SKM-1 treated with dmso at 0.1 percent for 144 hours (cell line): ENCODE results near the gene GPX6.
"Not testable (repeated sequence)": the region's sequence is repeated elsewhere in the genome, so short reads cannot be mapped to it uniquely, and the experiment has no call there.

ENCODE experiments used
- DNase-seq: peaks from one replicate; lab custom pipeline; 2025; ENCODE audit not compliant: unreplicated experiment; lab: John Stamatoyannopoulos, UW

GPX6 gene, protein sequence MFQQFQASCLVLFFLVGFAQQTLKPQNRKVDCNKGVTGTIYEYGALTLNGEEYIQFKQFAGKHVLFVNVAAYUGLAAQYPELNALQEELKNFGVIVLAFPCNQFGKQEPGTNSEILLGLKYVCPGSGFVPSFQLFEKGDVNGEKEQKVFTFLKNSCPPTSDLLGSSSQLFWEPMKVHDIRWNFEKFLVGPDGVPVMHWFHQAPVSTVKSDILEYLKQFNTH

GRCh38 chr6:28515676-28516075 lies at the start of gene GPX6:
GPX6 (minus strand) TSS chr6:28515793; CDS start chr6:28515743, 50 bp downstream.
- no peak for DNase-seq

- no peak for DNase-seq
Observed at GRCh38 chr6:28563430-28564095, 48.0 kb upstream of the GPX6 start.

DNA sequence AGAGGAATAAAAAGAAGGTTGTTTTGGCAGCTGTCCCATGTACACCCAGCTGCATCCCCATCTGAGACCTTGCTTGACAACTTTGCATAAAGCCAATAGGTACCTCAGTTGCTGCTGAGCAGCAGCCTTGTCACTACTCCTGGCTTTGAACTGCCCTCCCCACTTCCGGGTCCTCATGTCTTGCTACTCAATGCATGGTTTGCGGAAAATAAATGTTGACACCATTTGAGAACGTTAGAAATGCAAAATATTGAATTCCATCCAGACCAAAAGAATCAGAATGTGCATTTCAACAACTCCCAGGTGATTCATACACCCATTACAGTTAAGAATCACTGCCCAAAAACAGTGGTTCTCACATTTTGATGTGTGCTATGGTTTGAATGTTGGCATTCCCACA lies 43.0 kb upstream of the GPX6 start:
- DNase-seq = no peak

- no peak for DNase-seq
Observed at GRCh38 chr6:28555136-28555535, 39.5 kb upstream of the GPX6 start.

DNA sequence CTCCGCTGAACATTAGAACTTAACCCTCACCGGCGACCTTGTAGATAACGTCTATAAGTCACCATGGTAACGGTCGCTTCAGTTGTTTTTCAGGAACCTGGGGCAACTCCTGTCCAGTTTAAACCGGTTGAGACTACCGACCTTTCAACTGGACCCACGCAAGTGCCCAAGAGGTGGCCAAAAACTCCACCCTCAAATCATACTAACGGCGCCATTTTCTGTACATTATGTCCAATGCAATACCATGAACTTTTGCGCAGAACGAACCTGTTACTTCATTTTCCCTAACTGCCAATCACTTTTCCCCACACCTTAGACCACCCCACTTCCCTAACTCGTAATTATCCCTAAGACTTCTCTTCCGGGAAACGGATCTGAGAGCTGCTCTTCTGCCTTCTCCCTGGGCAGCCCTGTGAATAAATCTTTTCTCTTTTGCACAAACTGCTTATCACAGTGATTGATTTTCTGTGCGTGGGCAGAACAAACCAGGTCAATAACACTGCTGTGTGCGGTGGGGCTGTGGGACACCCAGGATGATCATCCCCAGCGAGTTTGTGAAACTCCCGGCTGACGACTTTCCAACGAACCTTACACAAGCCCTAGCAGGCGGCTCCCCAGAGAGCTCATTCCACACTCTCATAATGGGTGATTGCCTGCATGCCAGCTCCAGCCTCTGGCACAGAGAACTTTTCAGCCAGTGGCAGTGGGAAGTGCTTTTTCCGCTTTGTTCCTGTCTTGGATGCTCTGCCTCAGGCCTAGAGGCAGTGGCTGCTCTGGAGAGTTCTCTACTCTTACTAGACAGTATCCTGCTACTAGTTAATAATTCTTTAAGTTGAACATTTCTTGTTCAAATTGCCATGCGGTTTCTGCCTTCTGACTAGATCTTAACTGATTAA lies 38.6 kb upstream of the GPX6 start:
- no peak for DNase-seq

DNA sequence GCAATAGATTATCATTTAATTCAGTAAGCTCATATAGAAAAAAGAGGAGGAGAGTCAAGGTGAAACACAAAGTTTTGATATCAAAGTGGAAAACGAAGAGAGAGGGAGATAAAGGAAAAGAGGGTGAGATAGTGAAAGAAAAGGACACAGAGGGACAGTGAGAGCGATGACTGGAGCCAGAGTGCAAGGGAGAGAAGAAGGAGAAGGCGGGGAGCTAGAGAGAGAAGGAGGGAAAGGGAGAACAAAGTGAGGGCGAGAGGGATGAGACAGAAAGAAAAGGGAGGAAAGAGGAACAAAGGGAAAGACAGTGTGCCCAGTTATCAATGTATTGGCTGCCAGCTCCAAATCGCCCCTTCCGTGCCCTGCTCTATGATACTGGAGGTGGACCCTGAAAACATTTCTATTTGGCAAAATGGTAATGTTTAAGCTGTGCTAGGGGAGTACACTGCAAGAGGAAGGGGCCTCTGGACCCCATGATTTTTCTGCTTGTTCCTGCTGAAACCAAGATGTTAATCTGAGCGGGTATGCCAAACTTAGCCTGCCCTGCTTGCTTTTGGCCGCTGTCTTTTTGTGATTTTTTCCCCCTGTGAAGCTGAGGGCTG lies 37.9 kb upstream of the GPX6 start:
- DNase-seq = no peak

- DNase-seq = no peak
Observed at GRCh38 chr6:28551891-28552666, 36.5 kb upstream of the GPX6 start.

- DNase-seq = not testable (repeated sequence)
Observed at GRCh38 chr6:28547003-28547402, 31.4 kb upstream of the GPX6 start.

DNA sequence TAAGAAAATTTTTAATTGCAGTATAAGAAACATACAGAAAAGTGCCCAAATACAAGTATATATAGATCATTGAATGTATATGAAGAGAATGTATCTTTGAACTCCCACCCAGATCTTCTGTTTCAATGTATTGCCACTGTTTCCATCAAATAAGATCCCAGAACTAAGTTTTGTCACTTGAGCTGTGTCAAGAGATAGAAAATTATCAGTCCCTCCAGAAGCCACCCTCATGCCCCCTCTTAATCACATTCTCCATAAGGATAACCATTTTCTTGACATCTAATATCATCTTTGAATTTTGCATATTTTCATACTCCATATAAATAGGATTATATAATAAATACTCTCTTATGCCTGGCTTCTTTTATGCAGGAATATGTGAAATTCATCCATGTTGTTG lies 30.4 kb upstream of the GPX6 start:
- no peak for DNase-seq

GRCh38 chr6:28543651-28544610 lies 28.3 kb upstream of the GPX6 start:
- peak; percentile 36 for DNase-seq

- peak; percentile 84 for DNase-seq
Observed at GRCh38 chr6:28542440-28543296, 27.1 kb upstream of the GPX6 start.

- no peak for DNase-seq
Observed at GRCh38 chr6:28541996-28542395, 26.4 kb upstream of the GPX6 start.

GRCh38 chr6:28537509-28538140 lies 22.0 kb upstream of the GPX6 start:
- no peak for DNase-seq

GRCh38 chr6:28537065-28537464 lies 21.5 kb upstream of the GPX6 start:
- DNase-seq = no peak

DNA sequence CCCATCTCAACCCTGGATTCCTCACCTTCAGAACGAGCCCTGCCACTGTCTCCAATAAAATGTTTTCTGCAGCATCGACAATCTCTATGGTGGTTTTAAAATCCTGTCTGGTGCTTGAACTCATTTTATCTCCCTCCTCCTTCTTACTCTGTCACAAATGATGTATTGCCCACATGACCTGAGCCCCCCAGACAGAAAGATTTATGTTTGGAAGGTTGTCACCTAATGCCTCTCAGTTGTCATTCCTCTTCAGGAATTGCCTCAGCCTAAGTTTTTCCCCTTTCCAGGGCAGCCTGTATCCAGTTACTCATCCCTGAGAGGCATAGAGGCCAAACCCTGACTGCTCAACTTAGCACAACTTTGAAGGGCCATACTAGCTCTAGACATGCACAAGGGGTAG lies 19.3 kb upstream of the GPX6 start:
- no peak for DNase-seq

GRCh38 chr6:28534306-28534705 lies 18.7 kb upstream of the GPX6 start:
- DNase-seq = no peak

GRCh38 chr6:28531479-28532128 lies 16.0 kb upstream of the GPX6 start:
- no peak for DNase-seq

DNA sequence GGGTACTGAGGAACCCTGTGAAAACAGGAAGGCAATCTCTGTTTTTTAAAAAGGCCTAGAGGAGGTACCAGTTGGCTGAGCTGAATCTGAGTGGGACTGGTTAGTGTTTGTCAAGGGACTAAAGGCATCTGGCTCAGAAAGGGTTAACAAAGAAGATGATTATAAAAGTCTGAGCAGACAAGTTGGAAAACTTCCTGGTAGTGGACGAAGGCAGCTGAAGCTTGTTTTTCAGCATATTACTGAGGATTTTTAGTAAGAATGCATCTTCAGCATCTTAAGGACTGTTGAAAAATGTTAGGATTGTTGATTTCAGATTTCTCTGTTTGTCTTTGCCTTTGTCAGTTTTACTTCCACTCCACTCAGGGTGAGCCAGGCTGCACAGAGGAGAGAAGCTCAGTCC lies 15.2 kb upstream of the GPX6 start:
- no peak for DNase-seq
